Panc1 (cell line): ENCODE measurements around the gene RBBP6. TPM values are rescaled to one million over a fixed set of nuclear protein-coding genes. Genes with fewer than 3 reads are reported as not detected.

Source experiments
- ATAC-seq: fragments of 200-7000 bp; cut with Tn5 transposase; 2 replicates; pipeline ENCODE4 v1.9.1; 2020; ENCODE audit warnings: mild to moderate bottlenecking, moderate library complexity
- BruUV-seq: library from RNA; stranded (reverse); fragments of 400-500 nt; replicated peaks from 2 replicates; lab custom pipeline; 2021; lab: Mats Ljungman, UMichigan
- CTCF ChIA-PET: fragments of 300-600 bp; sonication (Branson Sonifier 250); formaldehyde crosslinking; loops from one replicate; lab custom pipeline; 2022; ENCODE audit warnings: antibody characterized with exemption; lab: Charles Lee
- POLR2A ChIA-PET: fragments of 300-600 bp; sonication (Branson Sonifier 250); formaldehyde crosslinking; loops from one replicate; lab custom pipeline; 2022; ENCODE audit warnings: antibody characterized with exemption; lab: Charles Lee
- DNase-seq: peaks from one replicate; pipeline ENCODE4 v3.0.0-alpha.2; 2010; ENCODE audit warnings: low read depth, low spot score
- H3K27ac ChIP-seq: 2 replicates; pipeline ENCODE4 v1.5.1; 2011; ENCODE audit warnings: mild to moderate bottlenecking, low read length, inconsistent platforms
- H3K27me3 ChIP-seq: fragments of 200-500 bp; sonication (Bioruptor generic); 2 replicates; pipeline ENCODE4 v1.6.0; 2014; ENCODE audit warnings: low read length, inconsistent platforms; ENCODE audit not compliant: control insufficient read depth, insufficient read depth
- H3K36me3 ChIP-seq: fragments of 200-500 bp; sonication (Bioruptor generic); 2 replicates; pipeline ENCODE4 v1.5.1; 2014; ENCODE audit warnings: inconsistent platforms, mild to moderate bottlenecking, low read length, moderate library complexity; ENCODE audit not compliant: control insufficient read depth, insufficient read depth
- H3K4me1 ChIP-seq: 2 replicates; pipeline ENCODE4 v1.5.1; 2011; ENCODE audit warnings: inconsistent platforms, mild to moderate bottlenecking, low read length, moderate library complexity; ENCODE audit not compliant: control insufficient read depth, insufficient read depth
- H3K4me3 ChIP-seq, 2 experiments: 2 replicates each; pipeline ENCODE4 v1.5.1; 2011 to 2012; ENCODE audit warnings: low read depth in 2 of 2, low read length in 2 of 2, mild to moderate bottlenecking in 2 of 2, inconsistent platforms in 1 of 2, moderate library complexity in 1 of 2
- H3K9me3 ChIP-seq: fragments of 200-500 bp; sonication (Bioruptor generic); 2 replicates; pipeline ENCODE4 v1.5.1; 2014; ENCODE audit warnings: low read depth, mild to moderate bottlenecking, inconsistent platforms, low read length, moderate library complexity; ENCODE audit not compliant: control insufficient read depth, insufficient read depth
- CTCF ChIP-seq: fragments of 450-650 bp; IDR thresholded peaks from 2 replicates; pipeline ENCODE4 v1.5.1; 2017; ENCODE audit warnings: mild to moderate bottlenecking
- POLR2AphosphoS5 ChIP-seq: IDR thresholded peaks from 2 replicates; pipeline ENCODE4 v1.6.1; 2012; ENCODE audit warnings: mild to moderate bottlenecking, low read depth, low read length, moderate library complexity
- REST ChIP-seq, 2 experiments: IDR thresholded peaks; 2 replicates each; pipeline ENCODE4 v1.6.1; 2011 to 2012; ENCODE audit warnings: low read depth in 2 of 2, control low read depth in 1 of 2, low read length in 1 of 2, mild to moderate bottlenecking in 1 of 2, moderate library complexity in 1 of 2; ENCODE audit not compliant: insufficient read depth in 1 of 2
- SIN3A ChIP-seq: IDR thresholded peaks from 2 replicates; pipeline ENCODE4 v1.6.1; 2012; ENCODE audit warnings: low read depth, mild to moderate bottlenecking, low read length, moderate library complexity, borderline replicate concordance; ENCODE audit not compliant: insufficient read depth
- TCF7L2 ChIP-seq: IDR thresholded peaks from 2 replicates; pipeline ENCODE4 v1.6.1; 2011; ENCODE audit warnings: mild to moderate bottlenecking, low read depth, low read length, inconsistent platforms
- in situ Hi-C: cut with HindIII; loops from 2 replicates; pipeline ENCODE4 v1.10.0; 2016; ENCODE audit warnings: low sequenced_read_pairs, low pct_unique_long_range_greater_than_20kb
- intact Hi-C: fragments of 100-400 bp; cut with micrococcal nuclease; formaldehyde crosslinking; loops from one replicate; pipeline ENCODE4 v1.10.0; 2022; ENCODE audit not compliant: unreplicated experiment
- total RNA-seq: library from RNA; stranded (reverse); gene quantifications from one replicate; pipeline ENCODE4 v1.2.1, GENCODE V29; 2021; ENCODE audit not compliant: unreplicated experiment

RBBP6 gene
- total RNA-seq, 1 experiment from 2014 or later = 42.7 TPM

- in situ Hi-C loops (no loop called here), intact Hi-C loops (no loop called here)
- H3K27ac ChIP-seq = no peak overlapping the region
Observed at GRCh38 chr16:24511792-24512191, 27.6 kb upstream of the RBBP6 start.

GRCh38 chr16:24514096-24514495 lies 25.3 kb upstream of the RBBP6 start:
- CTCF ChIA-PET = interaction anchor here (0.6 to 0.9 kb wide), 2 partner anchors 443 to 714 kb away, joined by 3 read pairs; no protein-coding TSS in a partner anchor
- POLR2A ChIA-PET = no interaction called here
- no peaks in the 10 kb centered on the region for H3K9me3 ChIP-seq
- no peak overlapping the region for H3K4me3 ChIP-seq
- DNase-seq (no peak), ATAC-seq (no peak)
- in situ Hi-C loops = no loop called here
- H3K4me1 ChIP-seq = no peaks in the 10 kb centered on the region
- H3K27me3 ChIP-seq = peaks cover 2% of the 10 kb centered on the region; the same call in 1 of the 2 replicates
- TF ChIP-seq REST (IDR thresholded peaks at IDR 0.05; ENCODE audit: insufficient read depth in 1 of 2, low read depth in 2 of 2, low read length in 1 of 2) (no peak), SIN3A (no peak), CTCF (no peak), TCF7L2 (no peak), POLR2AphosphoS5 (no peak)
- no peaks in the 10 kb centered on the region for H3K36me3 ChIP-seq
- intact Hi-C loops = no loop called here
- no TSS peak for BruUV-seq
- H3K27ac ChIP-seq = no peak overlapping the region

More at GRCh38 chr16:24511792-24512191, 27.6 kb upstream of the RBBP6 start:
- TF ChIP-seq TCF7L2 = no peak
- no peak for TF ChIP-seq SIN3A
- CTCF ChIA-PET = no interaction called here
- peaks cover 2% of the 10 kb centered on the region; the same call in 1 of the 2 replicates for H3K27me3 ChIP-seq
- no peaks in the 10 kb centered on the region for H3K9me3 ChIP-seq
- POLR2A ChIA-PET = interaction anchor here (0.6 kb wide), 2 partner anchors 620 to 744 kb away, joined by 4 to 5 read pairs; no protein-coding TSS in a partner anchor
- DNase-seq (no peak), ATAC-seq (no peak)
- H3K36me3 ChIP-seq = no peaks in the 10 kb centered on the region
- no TSS peak for BruUV-seq
- H3K4me1 ChIP-seq = no peaks in the 10 kb centered on the region
- H3K4me3 ChIP-seq = no peak overlapping the region

- Histone ChIP-seq H3K4me3 (no peak overlapping the region), H3K27me3 (peaks cover 2% of the 10 kb centered on the region; the same call in 1 of the 2 replicates), H3K4me1 (no peaks in the 10 kb centered on the region), H3K36me3 (no peaks in the 10 kb centered on the region), H3K27ac (no peak overlapping the region), H3K9me3 (no peaks in the 10 kb centered on the region)
- intact Hi-C loops = loop anchor here (5.0 kb wide), 1 partner anchor 172 kb away; no protein-coding TSS in a partner anchor
- DNase-seq (no peak), ATAC-seq (no peak)
- in situ Hi-C loops = no loop called here
- POLR2A ChIA-PET = no interaction called here
- no peak for TF ChIP-seq TCF7L2
- no peak for TF ChIP-seq SIN3A
- TF ChIP-seq POLR2AphosphoS5 = no peak
- TF ChIP-seq CTCF = no peak
- TF ChIP-seq REST (IDR thresholded peaks at IDR 0.05; ENCODE audit: insufficient read depth in 1 of 2, low read depth in 2 of 2, low read length in 1 of 2) = no peak
- CTCF ChIA-PET = interaction anchor here (1.0 kb wide), 1 partner anchor 10 kb away, joined by 3 read pairs; no protein-coding TSS in a partner anchor
- no TSS peak for BruUV-seq
Observed at GRCh38 chr16:24515186-24515585, 24.2 kb upstream of the RBBP6 start.
